Measurements from ENCODE around the gene SLC46A3.

The SLC46A3 gene

DNA sequence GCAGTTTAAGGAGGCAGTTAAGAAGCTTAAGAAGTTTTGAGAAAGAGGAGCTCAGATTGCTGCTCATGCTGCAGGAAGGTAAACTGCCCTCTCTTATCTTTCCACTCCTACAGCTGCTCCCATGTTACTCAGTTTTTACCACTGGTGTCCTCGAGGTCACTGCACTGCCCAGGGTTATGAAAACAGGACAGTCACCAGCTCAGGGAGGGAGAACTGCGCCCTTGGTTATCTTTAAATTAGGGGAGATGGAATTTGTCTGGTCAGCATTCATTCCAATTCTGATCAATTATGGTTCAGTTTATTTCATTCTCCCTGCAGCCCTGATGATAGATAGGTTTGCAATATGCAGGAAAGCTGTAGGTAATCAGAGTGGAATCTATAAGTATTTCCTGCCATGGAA lies 10.8 kb upstream of the SLC46A3 start:
- Histone ChIP-seq H3K36me3 (ENCODE audit: control insufficient read depth, insufficient read depth, low read length) (no peaks in the 10 kb centered on the region), H3K27ac (ENCODE audit: low read depth, low read length) (no peak overlapping the region), H3K9me3 (ENCODE audit: control insufficient read depth, insufficient read depth, low read length) (no peaks in the 10 kb centered on the region), H3K27me3 (ENCODE audit: control insufficient read depth, insufficient read depth, low read length) (no peaks in the 10 kb centered on the region), H3K4me1 (ENCODE audit: control insufficient read depth, insufficient read depth, low read length) (no peaks in the 10 kb centered on the region), H3K4me3 (ENCODE audit: low read depth, low read length) (no peak overlapping the region), H3K9ac (ENCODE audit: low read depth, low read length) (no peak overlapping the region)

GRCh38 chr13:28728642-28729041 lies 9.9 kb upstream of the SLC46A3 start:
- Histone ChIP-seq H3K9ac (ENCODE audit: low read depth, low read length) (no peak overlapping the region), H3K9me3 (ENCODE audit: control insufficient read depth, insufficient read depth, low read length) (no peaks in the 10 kb centered on the region), H3K27ac (ENCODE audit: low read depth, low read length) (no peak overlapping the region), H3K36me3 (ENCODE audit: control insufficient read depth, insufficient read depth, low read length) (no peaks in the 10 kb centered on the region), H3K4me3 (ENCODE audit: low read depth, low read length) (no peak overlapping the region), H3K4me1 (ENCODE audit: control insufficient read depth, insufficient read depth, low read length) (no peaks in the 10 kb centered on the region), H3K27me3 (ENCODE audit: control insufficient read depth, insufficient read depth, low read length) (no peaks in the 10 kb centered on the region)

- Histone ChIP-seq H3K9me3 (ENCODE audit: control insufficient read depth, insufficient read depth, low read length) (no peaks in the 10 kb centered on the region), H3K27me3 (ENCODE audit: control insufficient read depth, insufficient read depth, low read length) (no peaks in the 10 kb centered on the region), H3K4me1 (ENCODE audit: control insufficient read depth, insufficient read depth, low read length) (no peaks in the 10 kb centered on the region), H3K27ac (ENCODE audit: low read depth, low read length) (no peak overlapping the region), H3K4me3 (ENCODE audit: low read depth, low read length) (no peak overlapping the region), H3K9ac (ENCODE audit: low read depth, low read length) (no peak overlapping the region), H3K36me3 (ENCODE audit: control insufficient read depth, insufficient read depth, low read length) (no peaks in the 10 kb centered on the region)
These were observed 6.4 kb upstream of the SLC46A3 start for GRCh38 chr13:28725046-28725610.

- Histone ChIP-seq H3K9ac (ENCODE audit: low read depth, low read length) (no peak overlapping the region), H3K4me3 (ENCODE audit: low read depth, low read length) (no peak overlapping the region), H3K4me1 (ENCODE audit: control insufficient read depth, insufficient read depth, low read length) (no peaks in the 10 kb centered on the region), H3K27me3 (ENCODE audit: control insufficient read depth, insufficient read depth, low read length) (peaks cover 10% of the 10 kb centered on the region), H3K36me3 (ENCODE audit: control insufficient read depth, insufficient read depth, low read length) (no peaks in the 10 kb centered on the region), H3K9me3 (ENCODE audit: control insufficient read depth, insufficient read depth, low read length) (no peaks in the 10 kb centered on the region), H3K27ac (ENCODE audit: low read depth, low read length) (no peak overlapping the region)
These were observed 5.0 kb upstream of the SLC46A3 start for GRCh38 chr13:28723806-28724205.

DNA sequence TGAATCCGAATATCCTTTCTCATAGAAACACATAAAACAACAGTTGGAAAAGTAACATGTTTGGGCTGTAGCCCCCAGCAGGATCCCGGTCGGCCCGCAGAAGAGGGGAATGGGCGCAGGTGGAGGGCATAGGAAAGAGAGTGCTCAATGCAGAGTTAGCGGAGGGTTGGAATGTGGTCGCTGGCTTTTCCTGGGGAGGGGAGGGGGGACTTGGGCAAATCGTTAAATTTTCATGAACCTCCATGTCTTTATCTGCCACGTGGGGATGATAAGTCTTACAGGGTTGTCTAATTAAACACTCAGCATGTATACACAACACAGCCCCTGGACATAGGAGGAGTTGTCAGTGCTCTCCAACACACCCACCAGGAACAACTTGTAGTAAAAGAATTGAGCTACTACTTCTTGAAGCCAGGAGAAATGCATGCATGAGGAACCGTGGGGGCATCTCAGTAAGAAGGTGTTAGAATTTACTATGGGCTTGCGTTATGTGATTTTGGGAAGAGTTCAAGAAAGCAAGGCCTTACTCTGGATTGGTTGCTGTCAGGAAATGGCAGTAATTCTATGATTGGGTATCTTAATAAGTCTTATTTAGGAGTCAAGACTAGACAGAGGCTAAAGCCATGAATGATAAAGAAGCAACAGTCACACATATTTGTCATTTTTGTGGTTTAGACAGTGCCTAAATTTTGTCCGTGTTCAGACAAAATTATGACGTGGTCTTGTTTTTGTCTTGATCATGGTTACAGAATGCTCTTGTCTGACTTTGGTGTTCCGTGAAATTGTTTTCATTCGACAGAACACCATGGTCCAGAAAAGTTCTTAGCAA lies 671 bp upstream of the SLC46A3 start:
- no peaks in the 10 kb centered on the region for H3K9me3 ChIP-seq (ENCODE audit: control insufficient read depth, insufficient read depth, low read length)
- 0 out of 2 replicates have a peak, but pooled peaks cover 3% of the 10 kb centered on the region for H3K4me1 ChIP-seq (ENCODE audit: control insufficient read depth, insufficient read depth, low read length)
- H3K27me3 ChIP-seq (ENCODE audit: control insufficient read depth, insufficient read depth, low read length): peaks cover 33% of the 10 kb centered on the region
- H3K27ac ChIP-seq (ENCODE audit: low read depth, low read length): no peak overlapping the region
- no peaks in the 10 kb centered on the region for H3K36me3 ChIP-seq (ENCODE audit: control insufficient read depth, insufficient read depth, low read length)
- H3K4me3 ChIP-seq (ENCODE audit: low read depth, low read length): peak overlapping the region; percentile 82
- H3K9ac ChIP-seq (ENCODE audit: low read depth, low read length): no peak overlapping the region

GRCh38 chr13:28718196-28718542 lies 601 bp downstream of the SLC46A3 start:
- Histone ChIP-seq H3K4me3 (ENCODE audit: low read depth, low read length) (peak overlapping the region; percentile 82), H3K9me3 (ENCODE audit: control insufficient read depth, insufficient read depth, low read length) (no peaks in the 10 kb centered on the region), H3K4me1 (ENCODE audit: control insufficient read depth, insufficient read depth, low read length) (0 out of 2 replicates have a peak, but pooled peaks cover 3% of the 10 kb centered on the region), H3K27me3 (ENCODE audit: control insufficient read depth, insufficient read depth, low read length) (peaks cover 33% of the 10 kb centered on the region), H3K27ac (ENCODE audit: low read depth, low read length) (no peak overlapping the region), H3K36me3 (ENCODE audit: control insufficient read depth, insufficient read depth, low read length) (no peaks in the 10 kb centered on the region), H3K9ac (ENCODE audit: low read depth, low read length) (no peak overlapping the region)

- Histone ChIP-seq H3K4me3 (ENCODE audit: low read depth, low read length) (no peak overlapping the region), H3K27ac (ENCODE audit: low read depth, low read length) (no peak overlapping the region), H3K36me3 (ENCODE audit: control insufficient read depth, insufficient read depth, low read length) (no peaks in the 10 kb centered on the region), H3K9ac (ENCODE audit: low read depth, low read length) (no peak overlapping the region), H3K4me1 (ENCODE audit: control insufficient read depth, insufficient read depth, low read length) (0 out of 2 replicates have a peak, but pooled peaks cover 3% of the 10 kb centered on the region), H3K27me3 (ENCODE audit: control insufficient read depth, insufficient read depth, low read length) (peaks cover 33% of the 10 kb centered on the region), H3K9me3 (ENCODE audit: control insufficient read depth, insufficient read depth, low read length) (no peaks in the 10 kb centered on the region)
These were observed 1.6 kb downstream of the SLC46A3 start for GRCh38 chr13:28717170-28717569.

GRCh38 chr13:28716511-28716910 lies 2.3 kb downstream of the SLC46A3 start:
- Histone ChIP-seq H3K36me3 (ENCODE audit: control insufficient read depth, insufficient read depth, low read length) (no peaks in the 10 kb centered on the region), H3K4me1 (ENCODE audit: control insufficient read depth, insufficient read depth, low read length) (0 out of 2 replicates have a peak, but pooled peaks cover 3% of the 10 kb centered on the region), H3K27ac (ENCODE audit: low read depth, low read length) (peak overlapping the region; percentile 29), H3K9ac (ENCODE audit: low read depth, low read length) (no peak overlapping the region), H3K4me3 (ENCODE audit: low read depth, low read length) (no peak overlapping the region), H3K27me3 (ENCODE audit: control insufficient read depth, insufficient read depth, low read length) (peaks cover 33% of the 10 kb centered on the region), H3K9me3 (ENCODE audit: control insufficient read depth, insufficient read depth, low read length) (no peaks in the 10 kb centered on the region)

GRCh38 chr13:28714651-28715050 lies 4.1 kb downstream of the SLC46A3 start:
- H3K4me1 ChIP-seq (ENCODE audit: control insufficient read depth, insufficient read depth, low read length): 0 out of 2 replicates have a peak, but pooled peaks cover 3% of the 10 kb centered on the region
- H3K27me3 ChIP-seq (ENCODE audit: control insufficient read depth, insufficient read depth, low read length): peaks cover 28% of the 10 kb centered on the region
- no peaks in the 10 kb centered on the region for H3K9me3 ChIP-seq (ENCODE audit: control insufficient read depth, insufficient read depth, low read length)
- H3K36me3 ChIP-seq (ENCODE audit: control insufficient read depth, insufficient read depth, low read length): no peaks in the 10 kb centered on the region
- no peak overlapping the region for H3K4me3 ChIP-seq (ENCODE audit: low read depth, low read length)
- H3K9ac ChIP-seq (ENCODE audit: low read depth, low read length): no peak overlapping the region
- no peak overlapping the region for H3K27ac ChIP-seq (ENCODE audit: low read depth, low read length)

GRCh38 chr13:28710161-28710560 lies 8.6 kb downstream of the SLC46A3 start:
- H3K9ac ChIP-seq (ENCODE audit: low read depth, low read length): no peak overlapping the region
- no peaks in the 10 kb centered on the region for H3K4me1 ChIP-seq (ENCODE audit: control insufficient read depth, insufficient read depth, low read length)
- no peaks in the 10 kb centered on the region for H3K9me3 ChIP-seq (ENCODE audit: control insufficient read depth, insufficient read depth, low read length)
- H3K4me3 ChIP-seq (ENCODE audit: low read depth, low read length): no peak overlapping the region
- no peaks in the 10 kb centered on the region for H3K27me3 ChIP-seq (ENCODE audit: control insufficient read depth, insufficient read depth, low read length)
- no peak overlapping the region for H3K27ac ChIP-seq (ENCODE audit: low read depth, low read length)
- no peaks in the 10 kb centered on the region for H3K36me3 ChIP-seq (ENCODE audit: control insufficient read depth, insufficient read depth, low read length)

GRCh38 chr13:28707629-28708427 lies 10.9 kb downstream of the SLC46A3 start:
- no peaks in the 10 kb centered on the region for H3K36me3 ChIP-seq (ENCODE audit: control insufficient read depth, insufficient read depth, low read length)
- no peak overlapping the region for H3K9ac ChIP-seq (ENCODE audit: low read depth, low read length)
- no peaks in the 10 kb centered on the region for H3K27me3 ChIP-seq (ENCODE audit: control insufficient read depth, insufficient read depth, low read length)
- no peaks in the 10 kb centered on the region for H3K9me3 ChIP-seq (ENCODE audit: control insufficient read depth, insufficient read depth, low read length)
- H3K27ac ChIP-seq (ENCODE audit: low read depth, low read length): no peak overlapping the region
- H3K4me1 ChIP-seq (ENCODE audit: control insufficient read depth, insufficient read depth, low read length): no peaks in the 10 kb centered on the region
- H3K4me3 ChIP-seq (ENCODE audit: low read depth, low read length): no peak overlapping the region

Data from HUES48 (cell line).